Skeletal muscle cell (primary cell): Measurements from ENCODE around the gene PTGIS.

Source experiments
- DNase-seq: peaks from one replicate; pipeline ENCODE4 v3.0.0-alpha.2; 2010; ENCODE audit warnings: low read depth
- H3K4me3 ChIP-seq: 2 replicates; pipeline ENCODE4 v1.5.1; 2011; ENCODE audit warnings: low read depth, mild to moderate bottlenecking, control low read depth, low read length, moderate library complexity

Gene PTGIS

DNA sequence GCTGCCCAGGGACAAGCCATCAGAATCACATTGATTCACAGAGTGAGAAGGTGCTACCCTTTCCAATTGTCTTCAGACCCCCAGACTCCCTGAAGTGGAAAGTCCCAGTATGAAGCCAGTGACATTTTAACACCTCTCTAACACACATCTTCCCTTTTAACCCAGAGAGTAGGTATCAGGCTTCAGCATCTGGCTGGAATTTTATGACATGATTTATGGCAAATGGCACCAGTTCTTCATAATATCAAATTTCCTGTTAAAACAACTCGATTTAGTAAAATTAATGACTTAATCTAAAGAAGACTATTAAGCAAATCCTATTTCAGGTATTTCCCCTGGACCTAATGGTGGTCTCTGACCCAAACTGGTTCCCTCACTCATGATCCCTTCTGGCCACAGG, 110.5 kb downstream of the PTGIS start:
- no peak for DNase-seq
- no peak overlapping the region for H3K4me3 ChIP-seq

DNA sequence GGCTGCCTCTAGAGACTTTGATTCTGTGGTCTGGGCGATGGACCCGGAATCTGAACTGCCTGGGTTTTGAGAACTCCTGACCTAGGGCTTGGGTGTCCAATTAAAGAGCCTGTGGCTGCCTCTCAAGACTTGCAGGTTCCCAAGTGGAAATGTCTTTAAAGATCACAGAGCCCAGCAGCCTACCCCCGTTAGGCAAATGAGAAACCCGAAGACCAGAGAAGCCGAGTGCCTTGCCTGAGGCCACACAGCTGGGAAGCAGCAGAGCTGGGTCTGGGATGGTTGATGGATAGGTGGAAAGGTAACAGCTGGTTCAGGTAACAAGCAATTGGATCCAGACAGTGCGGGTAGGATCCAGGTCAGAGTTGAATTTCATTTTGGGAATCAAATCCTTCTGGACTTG, 111.3 kb downstream of the PTGIS start:
- no peak overlapping the region for H3K4me3 ChIP-seq
- no peak for DNase-seq

DNA sequence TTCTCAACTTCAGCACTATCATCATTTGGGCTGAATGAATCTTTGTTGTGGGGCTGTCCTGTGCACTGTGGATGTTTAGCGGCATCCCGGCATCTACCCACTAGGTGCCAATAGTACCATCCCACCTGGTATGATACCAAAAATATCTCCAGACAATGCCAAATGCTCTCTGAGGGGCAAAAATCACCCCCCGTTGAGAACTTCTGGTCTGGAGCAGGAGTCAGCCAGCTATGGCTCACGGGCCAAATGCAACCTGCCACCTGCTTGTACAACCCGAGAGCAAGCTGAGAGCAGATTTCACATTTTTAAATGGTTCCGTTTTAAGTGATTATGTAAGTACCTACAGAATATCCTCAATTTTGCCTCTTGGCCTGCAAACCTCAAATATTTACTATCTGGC, 112.2 kb downstream of the PTGIS start:
- H3K4me3 ChIP-seq: no peak overlapping the region
- no peak for DNase-seq
